Endothelial cell of umbilical vein (primary cell): Measurements from ENCODE around the gene RIPOR1. TPM values are rescaled to one million over a fixed set of nuclear protein-coding genes. Genes with fewer than 3 reads are reported as not detected.

Experiments
- BruUV-seq: library from RNA; stranded (reverse); fragments of 400-500 nt; replicated peaks from 2 replicates; lab custom pipeline; 2021; lab: Mats Ljungman, UMichigan
- CTCF ChIA-PET: fragments of 300-600, 350-600 bp; sonication (Branson Sonifier 250); formaldehyde crosslinking; loops from one replicate; lab custom pipeline; 2021; ENCODE audit warnings: antibody characterized with exemption, inconsistent platforms; lab: Charles Lee
- POLR2A ChIA-PET: fragments of 300-600, 350-600 bp; sonication (Branson Sonifier 250); formaldehyde crosslinking; loops from one replicate; lab custom pipeline; 2021; ENCODE audit warnings: antibody characterized with exemption, inconsistent platforms; lab: Charles Lee
- DNase-seq: peaks from one replicate; pipeline ENCODE4 v3.0.0-alpha.2; 2011; ENCODE audit warnings: low read depth, low spot score
- FAIRE-seq: peaks from 2 replicates; lab custom pipeline; 2011; peaks lifted over from hg19 to GRCh38; lab: Jason Lieb, UNC
- H2AFZ ChIP-seq: 2 replicates; pipeline ENCODE4 v1.6.0; 2012; ENCODE audit warnings: low read depth, low read length, control low read depth, inconsistent platforms
- H3K27ac ChIP-seq: 2 replicates; pipeline ENCODE4 v1.5.1; 2011; ENCODE audit warnings: low read depth, mild to moderate bottlenecking, control low read depth, low read length, moderate library complexity; ENCODE audit not compliant: insufficient read depth
- H3K27me3 ChIP-seq, 2 experiments: 2 replicates each; pipeline versions ENCODE4 v1.6.0 to v1.6.1; 2011; ENCODE audit warnings: low read length in 2 of 2, mixed read lengths in 1 of 2; ENCODE audit not compliant: control insufficient read depth in 2 of 2, insufficient read depth in 2 of 2
- H3K36me3 ChIP-seq, 2 experiments: 2 replicates in 1 of 2; 3 replicates in 1 of 2; pipeline ENCODE4 v1.5.1; 2011; ENCODE audit warnings: low read length in 2 of 2, mild to moderate bottlenecking in 1 of 2, moderate library complexity in 1 of 2; ENCODE audit not compliant: control insufficient read depth in 2 of 2, insufficient read depth in 2 of 2; ENCODE audit errors: extremely low read depth in 1 of 2
- H3K4me1 ChIP-seq: 3 replicates; pipeline ENCODE4 v1.5.1; 2011; ENCODE audit warnings: mild to moderate bottlenecking, low read length; ENCODE audit not compliant: control insufficient read depth, insufficient read depth; ENCODE audit errors: extremely low read depth
- H3K4me2 ChIP-seq: 2 replicates; pipeline ENCODE4 v1.6.1; 2011; ENCODE audit warnings: low read length, control low read depth, mixed read lengths; ENCODE audit not compliant: insufficient read depth
- H3K4me3 ChIP-seq, 3 experiments: fragments of 200-600 bp in 1 of 3; sonication (generic), shearing (Covaris generic) in 1 of 3; replicated peaks in 1 of 3; 2 replicates each; pipeline ENCODE4 v1.5.1; 2011 to 2016; ENCODE audit warnings: control low read depth in 3 of 3, low read length in 3 of 3, mild to moderate bottlenecking in 2 of 3, inconsistent platforms in 1 of 3, low read depth in 1 of 3, moderate library complexity in 1 of 3; ENCODE audit not compliant: insufficient read depth in 1 of 3
- H3K79me2 ChIP-seq: 2 replicates; pipeline ENCODE4 v1.6.0; 2012; ENCODE audit warnings: low read length, inconsistent platforms; ENCODE audit not compliant: control insufficient read depth, insufficient read depth
- H3K9ac ChIP-seq: replicated peaks from 2 replicates; pipeline ENCODE3; 2011; ENCODE audit warnings: low read length, control low read depth; ENCODE audit not compliant: insufficient read depth; ENCODE audit errors: extremely low read depth
- H3K9me1 ChIP-seq: replicated peaks from 3 replicates; pipeline ENCODE4 v1.6.0; 2011; ENCODE audit warnings: mild to moderate bottlenecking, low read length; ENCODE audit not compliant: control insufficient read depth, insufficient read depth; ENCODE audit errors: extremely low read depth
- H3K9me3 ChIP-seq: replicated peaks from 2 replicates; pipeline ENCODE4 v1.5.1; 2012; ENCODE audit warnings: low read length, inconsistent platforms; ENCODE audit not compliant: control insufficient read depth, insufficient read depth
- H4K20me1 ChIP-seq: replicated peaks from 2 replicates; pipeline ENCODE3; 2011; ENCODE audit warnings: mild to moderate bottlenecking, low read length; ENCODE audit not compliant: control insufficient read depth, insufficient read depth; ENCODE audit errors: extremely low read depth
- CTCF ChIP-seq, 2 donors: IDR thresholded peaks; 1 replicate in 1 of 2; 2 replicates in 1 of 2; pipeline ENCODE4 v1.5.1; 2011; ENCODE audit warnings: low read length in 2 of 2, mild to moderate bottlenecking in 2 of 2, moderate library complexity in 2 of 2, control low read depth in 1 of 2, inconsistent platforms in 1 of 2, low read depth in 1 of 2; ENCODE audit not compliant: insufficient read depth in 1 of 2; ENCODE audit errors: extremely low read depth in 1 of 2
- EZH2 ChIP-seq: IDR thresholded peaks from 2 replicates; pipeline ENCODE4 v1.6.1; 2012; ENCODE audit warnings: borderline replicate concordance, low read depth, mild to moderate bottlenecking, moderate library complexity, low read length, inconsistent platforms; ENCODE audit not compliant: severe bottlenecking
- FOS ChIP-seq: IDR thresholded peaks from 2 replicates; pipeline ENCODE4 v1.6.1; 2011; ENCODE audit warnings: mild to moderate bottlenecking, low read length, moderate library complexity, borderline replicate concordance; ENCODE audit not compliant: insufficient read depth
- GATA2 ChIP-seq: IDR thresholded peaks from 2 replicates; pipeline ENCODE4 v1.7.0; 2011; ENCODE audit warnings: low read depth, mild to moderate bottlenecking, moderate library complexity, mixed read lengths, low read length; ENCODE audit not compliant: insufficient read length, insufficient read depth
- JUN ChIP-seq: IDR thresholded peaks from 2 replicates; pipeline ENCODE4 v1.6.1; 2011; ENCODE audit warnings: borderline replicate concordance, low read depth; ENCODE audit not compliant: insufficient read length, insufficient read depth
- MAX ChIP-seq: IDR thresholded peaks from 2 replicates; pipeline ENCODE4 v1.6.1; 2011; ENCODE audit not compliant: insufficient read depth, insufficient read length
- MYC ChIP-seq: IDR thresholded peaks from one replicate; pipeline ENCODE4 v1.6.1; 2011; ENCODE audit warnings: mild to moderate bottlenecking, low read depth, low read length
- POLR2A ChIP-seq: IDR thresholded peaks from 2 replicates; pipeline ENCODE4 v1.6.1; 2012; ENCODE audit warnings: low read depth, mild to moderate bottlenecking, control low read depth, low read length
- POLR2AphosphoS5 ChIP-seq: IDR thresholded peaks from 2 replicates; pipeline ENCODE4 v1.6.1; 2012; ENCODE audit warnings: low read depth, mild to moderate bottlenecking, control low read depth, low read length, moderate library complexity; ENCODE audit not compliant: insufficient read depth
- dilution Hi-C: fragments of 300-500 bp; cut with MboI; formaldehyde crosslinking; loops from one replicate; pipeline ENCODE4 v1.15.0; 2019; ENCODE audit warnings: low sequenced_read_pairs; ENCODE audit not compliant: extremely low pct_ligation_motif_present
- intact Hi-C: fragments of 100-400 bp; cut with micrococcal nuclease; formaldehyde crosslinking; loops from one replicate; pipeline ENCODE4 v1.10.0; 2022
- polyA plus RNA-seq, 4 experiments: library from polyadenylated mRNA; depleted of rRNA in 3 of 4; stranded (reverse) in 3 of 4; unstranded in 1 of 4; fragments of >200 nt; gene quantifications; 2 replicates each; pipeline versions ENCODE4 v1.2.1 to v1.2.3, GENCODE V29; 2011 to 2012; ENCODE audit warnings: missing spikeins in 1 of 4
- small RNA-seq: library from RNA; depleted of rRNA; stranded (forward); fragments of <200 nt; gene quantifications from one replicate; pipeline ENCODE3, GENCODE V24; 2012; ENCODE audit warnings: low replicate concordance, low read depth; ENCODE audit not compliant: insufficient read depth, insufficient read length
- total RNA-seq: library from RNA; stranded (reverse); gene quantifications from 2 replicates; pipeline ENCODE4 v1.2.3, GENCODE V29; 2021

The RIPOR1 gene
- total and polyA plus RNA-seq, 2 donors (not counting 3 experiments of a cell fraction or from before 2014, with no cell fraction given) = 45.3 to 144 TPM

DNA sequence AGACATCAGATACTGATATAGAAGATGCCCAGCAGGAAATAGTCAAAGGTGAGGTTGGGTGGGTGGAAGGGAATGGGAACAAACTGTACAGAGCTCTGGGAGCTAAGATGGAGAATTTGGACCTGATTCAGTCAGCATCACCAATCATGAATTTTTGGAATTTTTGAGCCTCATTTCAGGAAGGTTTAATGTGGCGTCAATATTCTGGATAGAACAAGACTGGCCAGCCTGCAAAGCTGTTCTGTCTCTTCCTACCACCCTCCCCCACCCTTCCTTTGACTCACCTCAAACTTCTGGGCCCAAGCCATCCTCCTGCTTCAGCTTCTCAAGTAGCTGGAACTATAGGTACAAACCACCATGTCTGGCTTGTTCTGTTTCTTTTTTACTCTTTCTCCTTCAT lies 66.3 kb downstream of the RIPOR1 start:
- peaks cover 7% of the 10 kb centered on the region for H3K4me1 ChIP-seq
- ChIA-PET POLR2A (no interaction called here), CTCF (interaction anchor here (0.7 to 2.0 kb wide), 4 partner anchors 18 to 48 kb away, joined by 3 to 8 read pairs (median 3); partner anchors contain the start of gene CTCF)
- H3K27ac ChIP-seq = no peak overlapping the region
- H3K36me3 ChIP-seq = no peaks in the 10 kb centered on the region
- no peak overlapping the region for H3K4me2 ChIP-seq
- intact Hi-C loops = no loop called here
- H3K27me3 ChIP-seq = no peaks in the 10 kb centered on the region
- peaks cover 65% of the 10 kb centered on the region for H3K79me2 ChIP-seq
- no peak overlapping the region for H3K9ac ChIP-seq
- H3K9me3 ChIP-seq = no peaks in the 10 kb centered on the region
- no peak for TF ChIP-seq FOS
- TF ChIP-seq JUN = no peak
- no peak for TF ChIP-seq GATA2
- no peak for TF ChIP-seq MYC
- TF ChIP-seq MAX = no peak
- TF ChIP-seq EZH2 = no peak
- no peak for TF ChIP-seq CTCF (IDR thresholded peaks at IDR 0.05; ENCODE audit: extremely low read depth in 1 of 2, insufficient read depth in 1 of 2, low read depth in 1 of 2, low read length in 2 of 2)
- no peak for TF ChIP-seq POLR2A
- no peak for TF ChIP-seq POLR2AphosphoS5
- H3K4me3 ChIP-seq = no peak overlapping the region
- no peaks in the 10 kb centered on the region for H3K9me1 ChIP-seq
- no peak overlapping the region for H2AFZ ChIP-seq
- FAIRE-seq (peak; percentile 53), DNase-seq (peak; percentile 7)
- dilution Hi-C loops = no loop called here
- no TSS peak for BruUV-seq
- H4K20me1 ChIP-seq = no peaks in the 10 kb centered on the region

Small RNAs within 50 kb of the gene (small RNA-seq; reads per million reads assigned to genes)
- gene AC027682.3 = not detected

Other genes starting within 250 kb of the RIPOR1 start
- 23.9 and 26.6 TPM in 2 replicates for gene PLEKHG4, start 249.3 kb upstream of the RIPOR1 start, total RNA-seq
- 34.8 and 35.6 TPM in 2 replicates for gene PLEKHG4, start 249.3 kb upstream of the RIPOR1 start, polyA plus RNA-seq
- 0.16 and 0.44 TPM in 2 replicates for gene KCTD19, start 202.1 kb upstream of the RIPOR1 start, total RNA-seq
- gene KCTD19, start 202.1 kb upstream of the RIPOR1 start, polyA plus RNA-seq = 0.10 and 0.21 TPM in 2 replicates
- 2.0 and 2.4 TPM in 2 replicates for gene LRRC36, start 202.0 kb upstream of the RIPOR1 start, total RNA-seq
- gene LRRC36, start 202.0 kb upstream of the RIPOR1 start, polyA plus RNA-seq = 0.30 and 0.37 TPM in 2 replicates
- 1.3 and 2.0 TPM in 2 replicates for gene TPPP3, start 135.3 kb upstream of the RIPOR1 start, total RNA-seq
- 0.33 and 0.91 TPM in 2 replicates for gene TPPP3, start 135.3 kb upstream of the RIPOR1 start, polyA plus RNA-seq
- gene ZDHHC1, start 112.4 kb upstream of the RIPOR1 start, total RNA-seq = 12.9 and 14.4 TPM in 2 replicates
- 11.4 and 14.1 TPM in 2 replicates for gene ZDHHC1, start 112.4 kb upstream of the RIPOR1 start, polyA plus RNA-seq
- gene HSD11B2, start 97.7 kb upstream of the RIPOR1 start, total RNA-seq = not detected in 2 replicates
- 0.10 and 0.16 TPM in 2 replicates for gene HSD11B2, start 97.7 kb upstream of the RIPOR1 start, polyA plus RNA-seq
- 77.1 and 82.8 TPM in 2 replicates for gene ATP6V0D1, start 47.7 kb upstream of the RIPOR1 start, total RNA-seq
- gene ATP6V0D1, start 47.7 kb upstream of the RIPOR1 start, polyA plus RNA-seq = 232 and 254 TPM in 2 replicates
- not detected in 2 replicates for gene AGRP, start 45.3 kb upstream of the RIPOR1 start, total RNA-seq
- gene AGRP, start 45.3 kb upstream of the RIPOR1 start, polyA plus RNA-seq = not detected in 2 replicates
- 40.0 and 40.7 TPM in 2 replicates for gene CTCF, start 33.7 kb downstream of the RIPOR1 start, total RNA-seq
- 16.9 and 20.7 TPM in 2 replicates for gene CTCF, start 33.7 kb downstream of the RIPOR1 start, polyA plus RNA-seq
- gene CARMIL2, start 116.3 kb downstream of the RIPOR1 start, total RNA-seq = 2.2 and 2.7 TPM in 2 replicates
- gene CARMIL2, start 116.3 kb downstream of the RIPOR1 start, polyA plus RNA-seq = 0.65 and 0.95 TPM in 2 replicates
- 24.4 and 26.9 TPM in 2 replicates for gene ACD, start 131.4 kb downstream of the RIPOR1 start, total RNA-seq
- 36.0 and 45.1 TPM in 2 replicates for gene ACD, start 131.4 kb downstream of the RIPOR1 start, polyA plus RNA-seq
- gene PARD6A, start 132.1 kb downstream of the RIPOR1 start, total RNA-seq = 1.3 and 1.7 TPM in 2 replicates
- gene PARD6A, start 132.1 kb downstream of the RIPOR1 start, polyA plus RNA-seq = 2.9 and 4.3 TPM in 2 replicates
- 17.3 and 17.5 TPM in 2 replicates for gene ENKD1, start 137.9 kb downstream of the RIPOR1 start, total RNA-seq
- gene ENKD1, start 137.9 kb downstream of the RIPOR1 start, polyA plus RNA-seq = 16.7 and 21.9 TPM in 2 replicates
- 0.62 and 1.2 TPM in 2 replicates for gene C16orf86, start 138.0 kb downstream of the RIPOR1 start, total RNA-seq
- gene C16orf86, start 138.0 kb downstream of the RIPOR1 start, polyA plus RNA-seq = 0.80 and 0.98 TPM in 2 replicates
- 43.7 and 47.5 TPM in 2 replicates for gene GFOD2, start 190.5 kb downstream of the RIPOR1 start, total RNA-seq
- 36.7 and 38.1 TPM in 2 replicates for gene GFOD2, start 190.5 kb downstream of the RIPOR1 start, polyA plus RNA-seq